Measurements from ENCODE around the gene KCNH3.

DNA sequence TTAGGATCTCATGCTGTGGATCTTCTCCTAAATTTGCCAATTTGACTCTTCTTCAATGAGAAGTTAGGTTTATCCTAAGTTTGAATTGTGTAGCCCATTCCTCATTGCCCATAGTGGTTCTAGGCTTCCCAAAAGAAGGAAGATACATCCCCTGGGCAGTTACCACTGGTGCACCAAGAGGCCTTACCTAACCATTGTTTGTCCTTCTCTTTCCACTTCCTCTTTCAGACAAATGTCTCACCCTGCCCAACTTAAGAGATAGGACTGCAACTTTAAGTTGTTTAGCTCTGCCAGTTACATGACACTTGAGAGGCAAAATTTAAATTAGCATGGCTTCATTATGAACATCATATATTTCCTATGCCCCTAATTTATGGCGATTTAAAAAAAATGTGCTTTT lies 9.4 kb upstream of the KCNH3 start:
- TF ChIP-seq, protein P1, sequence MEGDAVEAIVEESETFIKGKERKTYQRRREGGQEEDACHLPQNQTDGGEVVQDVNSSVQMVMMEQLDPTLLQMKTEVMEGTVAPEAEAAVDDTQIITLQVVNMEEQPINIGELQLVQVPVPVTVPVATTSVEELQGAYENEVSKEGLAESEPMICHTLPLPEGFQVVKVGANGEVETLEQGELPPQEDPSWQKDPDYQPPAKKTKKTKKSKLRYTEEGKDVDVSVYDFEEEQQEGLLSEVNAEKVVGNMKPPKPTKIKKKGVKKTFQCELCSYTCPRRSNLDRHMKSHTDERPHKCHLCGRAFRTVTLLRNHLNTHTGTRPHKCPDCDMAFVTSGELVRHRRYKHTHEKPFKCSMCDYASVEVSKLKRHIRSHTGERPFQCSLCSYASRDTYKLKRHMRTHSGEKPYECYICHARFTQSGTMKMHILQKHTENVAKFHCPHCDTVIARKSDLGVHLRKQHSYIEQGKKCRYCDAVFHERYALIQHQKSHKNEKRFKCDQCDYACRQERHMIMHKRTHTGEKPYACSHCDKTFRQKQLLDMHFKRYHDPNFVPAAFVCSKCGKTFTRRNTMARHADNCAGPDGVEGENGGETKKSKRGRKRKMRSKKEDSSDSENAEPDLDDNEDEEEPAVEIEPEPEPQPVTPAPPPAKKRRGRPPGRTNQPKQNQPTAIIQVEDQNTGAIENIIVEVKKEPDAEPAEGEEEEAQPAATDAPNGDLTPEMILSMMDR (conservative IDR thresholded peaks at IDR 0.05; ENCODE audit: low read depth in 2 of 2), result no peak
- TF ChIP-seq POLR2AphosphoS5 (IDR thresholded peaks at IDR 0.05; ENCODE audit: low read depth) (no peak), EZH2phosphoT487 (IDR thresholded peaks at IDR 0.05; ENCODE audit: unreplicated experiment) (no peak), EZH2 (IDR thresholded peaks at IDR 0.05; ENCODE audit: low read depth, unreplicated experiment) (no peak), JUNB (IDR thresholded peaks at IDR 0.05; ENCODE audit: unreplicated experiment) (no peak), ZNF114 (CRISPR knock-in tag; IDR thresholded peaks at IDR 0.05) (no peak)
- TF ChIP-seq, protein P2, sequence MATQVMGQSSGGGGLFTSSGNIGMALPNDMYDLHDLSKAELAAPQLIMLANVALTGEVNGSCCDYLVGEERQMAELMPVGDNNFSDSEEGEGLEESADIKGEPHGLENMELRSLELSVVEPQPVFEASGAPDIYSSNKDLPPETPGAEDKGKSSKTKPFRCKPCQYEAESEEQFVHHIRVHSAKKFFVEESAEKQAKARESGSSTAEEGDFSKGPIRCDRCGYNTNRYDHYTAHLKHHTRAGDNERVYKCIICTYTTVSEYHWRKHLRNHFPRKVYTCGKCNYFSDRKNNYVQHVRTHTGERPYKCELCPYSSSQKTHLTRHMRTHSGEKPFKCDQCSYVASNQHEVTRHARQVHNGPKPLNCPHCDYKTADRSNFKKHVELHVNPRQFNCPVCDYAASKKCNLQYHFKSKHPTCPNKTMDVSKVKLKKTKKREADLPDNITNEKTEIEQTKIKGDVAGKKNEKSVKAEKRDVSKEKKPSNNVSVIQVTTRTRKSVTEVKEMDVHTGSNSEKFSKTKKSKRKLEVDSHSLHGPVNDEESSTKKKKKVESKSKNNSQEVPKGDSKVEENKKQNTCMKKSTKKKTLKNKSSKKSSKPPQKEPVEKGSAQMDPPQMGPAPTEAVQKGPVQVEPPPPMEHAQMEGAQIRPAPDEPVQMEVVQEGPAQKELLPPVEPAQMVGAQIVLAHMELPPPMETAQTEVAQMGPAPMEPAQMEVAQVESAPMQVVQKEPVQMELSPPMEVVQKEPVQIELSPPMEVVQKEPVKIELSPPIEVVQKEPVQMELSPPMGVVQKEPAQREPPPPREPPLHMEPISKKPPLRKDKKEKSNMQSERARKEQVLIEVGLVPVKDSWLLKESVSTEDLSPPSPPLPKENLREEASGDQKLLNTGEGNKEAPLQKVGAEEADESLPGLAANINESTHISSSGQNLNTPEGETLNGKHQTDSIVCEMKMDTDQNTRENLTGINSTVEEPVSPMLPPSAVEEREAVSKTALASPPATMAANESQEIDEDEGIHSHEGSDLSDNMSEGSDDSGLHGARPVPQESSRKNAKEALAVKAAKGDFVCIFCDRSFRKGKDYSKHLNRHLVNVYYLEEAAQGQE (IDR thresholded peaks at IDR 0.05; ENCODE audit: unreplicated experiment), result no peak

Data from GM23338 (cell line).